DMS53 treated with DMSO at 0.1 percent for 48 hours (cell line): ENCODE results near the gene AGO3.

Source experiments
- DNase-seq: peaks from one replicate; lab custom pipeline; 2025; ENCODE audit not compliant: unreplicated experiment; lab: John Stamatoyannopoulos, UW

AGO3 gene

DNA sequence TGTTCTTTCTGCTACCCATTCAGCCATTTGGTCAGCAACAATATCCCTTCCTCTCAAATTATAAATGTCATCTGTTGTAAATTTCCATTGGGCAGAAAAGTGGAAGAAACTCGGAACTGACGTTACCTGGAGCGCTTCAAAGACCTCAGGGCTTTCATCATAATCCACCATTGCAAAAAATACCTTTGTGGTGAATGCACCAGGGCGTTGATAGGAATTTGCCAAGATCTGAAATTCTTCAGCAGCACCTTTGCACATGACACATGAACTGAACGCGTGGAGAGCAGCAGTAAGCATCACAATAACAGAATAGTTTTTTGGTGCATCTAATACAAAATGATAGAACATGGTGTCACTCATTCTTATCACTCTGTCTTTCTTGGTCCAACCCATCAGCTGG lies 149.9 kb downstream of the AGO3 start:
- no peak for DNase-seq

DNA sequence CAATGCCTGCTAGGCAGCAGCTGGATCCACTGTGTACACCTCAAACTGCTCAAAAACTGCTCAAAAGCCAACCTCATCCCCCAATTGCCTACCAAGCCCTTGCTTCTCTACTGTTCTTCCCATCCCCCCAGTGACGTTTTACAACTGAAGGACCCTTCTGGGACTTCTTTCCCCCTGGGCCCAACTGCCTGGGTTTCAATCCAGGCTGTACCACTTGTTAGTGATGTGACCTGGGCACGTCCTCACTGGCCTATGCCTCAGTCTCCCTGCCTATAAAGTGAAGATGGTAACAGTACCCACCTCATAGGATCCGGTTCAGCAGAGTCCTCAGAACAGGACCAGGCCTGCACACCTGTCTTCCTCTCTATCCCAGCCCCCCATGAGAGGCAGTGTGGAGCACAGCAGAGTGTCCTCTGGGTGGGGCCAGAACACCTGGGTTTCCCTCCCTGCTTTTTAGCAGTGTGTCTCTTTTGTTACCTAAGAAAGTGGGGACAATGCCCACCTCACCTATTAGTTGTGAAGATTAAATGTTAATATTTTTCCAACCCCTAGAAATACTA lies 151.1 kb downstream of the AGO3 start:
- no peak for DNase-seq

DNA sequence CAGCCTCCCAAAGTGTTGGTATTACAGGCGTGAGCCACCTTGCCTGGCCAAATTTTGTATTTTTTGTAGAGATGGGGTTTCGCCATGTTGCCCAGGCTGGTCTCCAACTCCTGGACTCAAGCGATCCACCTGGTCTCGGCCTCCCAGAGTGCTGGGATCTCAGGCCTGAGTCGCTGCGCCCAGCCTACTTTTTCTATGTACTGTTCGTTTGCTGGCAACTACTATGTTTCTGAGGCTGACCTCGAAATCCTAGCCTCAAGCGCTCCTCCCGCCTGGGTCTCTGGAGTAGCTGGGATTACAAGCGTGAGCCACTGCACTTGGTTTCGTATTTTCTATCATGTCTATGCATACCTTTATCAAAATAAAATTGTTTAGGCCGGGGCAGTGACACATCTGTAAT lies 152.3 kb downstream of the AGO3 start:
- no peak for DNase-seq

DNA sequence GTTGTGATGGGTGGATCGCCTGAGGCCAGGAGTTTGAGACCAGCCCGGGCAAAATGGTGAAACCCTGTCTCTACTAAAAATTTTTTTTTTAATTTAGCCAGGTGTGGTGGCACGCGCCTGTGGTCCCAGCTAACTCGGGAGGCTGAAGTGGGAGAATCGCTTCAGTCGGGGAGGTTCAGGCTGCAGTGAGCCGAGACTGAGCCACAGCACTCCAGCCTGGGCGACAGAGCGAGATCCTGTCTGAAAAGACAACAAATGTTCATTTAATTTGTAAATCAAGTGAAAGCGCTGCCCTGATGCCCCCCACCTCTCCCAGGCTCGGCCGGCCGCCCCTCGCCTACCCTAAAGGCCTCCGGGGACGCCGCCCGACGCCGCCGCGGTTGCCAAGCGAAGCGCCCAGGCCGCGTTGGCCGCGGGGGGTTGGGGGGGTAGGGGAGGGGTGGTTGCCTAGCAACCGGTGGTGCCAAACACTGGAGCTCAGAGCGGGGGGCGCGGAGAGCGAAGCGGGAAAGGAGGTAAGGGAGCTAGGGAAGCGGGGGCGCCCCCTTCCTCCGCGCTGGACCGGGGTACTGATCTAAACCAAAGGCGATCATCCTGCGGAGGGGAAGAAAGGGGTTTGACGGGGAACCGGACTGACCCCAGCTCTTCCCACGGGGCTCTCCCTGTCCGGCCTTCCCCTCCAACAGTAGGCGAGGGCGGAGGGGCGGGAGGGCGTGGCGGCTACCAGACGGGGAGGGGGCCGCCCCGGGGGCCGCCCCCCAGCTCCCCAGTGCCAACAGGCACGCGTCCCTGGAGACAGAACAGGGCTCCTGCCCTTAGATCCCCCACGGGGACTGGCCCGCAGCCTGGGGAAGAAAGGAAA lies 153.0 kb downstream of the AGO3 start, which contains the start of gene TEKT2:
Gene TEKT2 (plus strand): TSS at position 460 of the 862 bp plus-strand sequence. CDS start 828 bp downstream, outside the sequence.
- no peak for DNase-seq

DNA sequence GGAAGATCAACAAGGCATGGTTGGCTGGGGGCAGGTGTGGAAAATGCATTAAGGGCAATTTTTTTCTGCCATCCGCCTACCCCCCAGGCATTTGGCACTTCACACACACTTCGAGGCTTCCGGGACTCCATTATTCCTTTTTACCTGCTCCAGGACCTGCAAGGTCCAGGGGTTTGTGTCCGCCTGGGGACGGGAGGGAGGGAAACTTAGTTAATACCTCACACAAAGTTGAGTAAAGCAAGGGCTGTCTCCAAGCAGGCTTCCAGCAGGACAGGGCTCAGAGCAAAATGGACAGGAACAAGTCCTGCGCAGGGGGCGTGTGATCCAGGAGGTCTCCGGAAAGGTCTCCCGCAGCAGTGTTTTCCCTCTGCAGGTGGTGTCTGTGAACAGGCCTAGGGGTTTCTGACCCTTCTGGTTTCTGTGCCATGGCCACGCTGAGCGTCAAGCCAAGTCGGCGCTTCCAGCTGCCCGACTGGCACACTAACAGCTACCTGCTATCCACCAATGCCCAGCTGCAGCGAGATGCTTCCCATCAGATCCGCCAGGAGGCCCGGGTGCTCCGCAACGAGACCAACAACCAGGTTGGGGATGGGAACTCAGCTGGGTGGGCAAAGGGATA lies 153.7 kb downstream of the AGO3 start:
- no peak for DNase-seq

DNA sequence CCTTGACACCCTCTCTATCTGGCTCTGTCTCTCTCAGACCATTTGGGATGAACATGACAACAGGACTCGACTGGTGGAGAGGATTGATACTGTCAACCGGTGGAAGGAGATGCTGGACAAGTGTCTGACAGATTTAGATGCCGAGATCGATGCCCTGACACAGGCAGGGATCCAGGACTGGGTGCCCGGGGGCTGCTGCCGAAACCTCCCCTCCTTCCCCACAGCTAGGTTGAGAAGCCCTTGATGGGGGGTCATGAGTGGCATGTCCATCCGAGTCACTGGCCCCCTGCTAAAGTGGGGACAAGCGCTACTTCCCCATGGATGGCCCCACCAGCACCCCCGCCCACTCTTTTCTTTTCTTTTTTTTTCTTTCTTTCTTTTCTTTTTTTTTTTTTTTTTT lies 154.2 kb downstream of the AGO3 start:
- no peak for DNase-seq

DNA sequence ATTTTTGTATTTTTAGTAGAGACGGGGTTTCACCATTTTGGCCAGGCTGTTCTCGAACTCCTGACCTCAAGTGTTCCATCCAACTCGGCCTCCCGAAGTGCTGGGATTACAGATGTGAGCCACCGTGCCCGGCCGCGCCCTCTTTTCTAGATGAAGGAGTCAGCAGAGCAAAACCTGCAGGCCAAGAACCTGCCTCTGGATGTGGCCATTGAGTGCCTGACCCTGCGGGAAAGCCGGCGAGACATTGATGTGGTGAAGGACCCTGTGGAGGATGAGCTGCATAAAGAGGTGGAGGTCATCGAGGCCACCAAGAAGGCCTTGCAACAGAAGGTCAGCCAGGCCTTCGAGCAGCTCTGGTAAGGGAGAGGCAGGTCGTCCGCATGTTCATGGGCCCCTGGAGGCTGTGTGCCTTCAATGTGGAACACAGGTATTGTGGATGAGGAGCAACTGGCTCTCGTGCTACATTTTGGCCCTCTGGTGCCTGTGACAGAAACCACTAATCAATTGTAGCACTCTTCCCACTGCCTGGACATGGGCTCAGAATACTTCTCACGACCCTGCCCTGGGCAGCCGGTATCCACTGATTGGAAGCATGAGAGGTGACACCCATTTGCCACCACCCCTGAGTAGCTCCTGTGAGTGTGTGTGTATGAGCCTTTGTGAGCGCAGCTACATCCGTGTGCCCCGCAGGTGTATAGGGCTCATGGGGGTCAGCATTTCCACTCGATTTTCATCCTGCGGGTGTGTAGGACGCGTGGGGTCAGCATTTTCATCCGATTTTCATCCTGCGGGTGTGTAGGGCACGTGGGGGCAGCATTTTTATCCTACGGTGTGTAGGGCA lies 155.0 kb downstream of the AGO3 start:
- DNase-seq, result no peak

DNA sequence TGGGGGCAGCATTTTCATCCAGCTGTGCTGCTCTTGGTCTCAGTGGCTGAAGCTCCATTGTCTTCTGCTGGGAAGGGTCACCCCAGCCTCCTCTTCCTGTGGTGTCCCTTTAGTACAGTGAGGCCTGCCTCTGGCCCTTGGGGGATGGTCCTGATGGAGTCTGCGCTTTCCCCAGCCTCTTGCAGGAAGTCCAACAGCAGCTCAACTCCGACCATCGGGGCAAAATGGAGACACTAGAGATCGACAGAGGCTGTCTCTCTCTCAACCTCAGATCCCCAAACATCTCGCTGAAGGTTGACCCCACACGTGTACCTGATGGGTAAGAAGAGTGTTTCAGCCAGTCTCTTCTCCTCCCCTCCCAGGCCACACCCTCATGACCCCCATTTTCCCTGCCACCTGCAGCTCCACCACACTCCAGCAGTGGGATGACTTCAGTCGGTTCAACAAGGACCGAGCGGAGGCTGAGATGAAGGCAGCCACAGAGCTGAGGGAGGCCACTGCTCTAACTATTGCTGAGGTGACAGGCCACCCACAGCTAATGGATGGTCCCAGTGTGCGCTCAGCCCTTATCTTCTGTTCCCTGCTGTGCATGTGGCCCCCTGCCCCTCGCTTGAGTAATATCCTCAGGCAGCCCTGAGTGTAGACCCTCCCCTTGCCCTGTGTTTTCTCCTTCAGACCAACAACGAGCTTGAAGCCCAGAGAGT lies 155.8 kb downstream of the AGO3 start:
- DNase-seq, result no peak

DNA sequence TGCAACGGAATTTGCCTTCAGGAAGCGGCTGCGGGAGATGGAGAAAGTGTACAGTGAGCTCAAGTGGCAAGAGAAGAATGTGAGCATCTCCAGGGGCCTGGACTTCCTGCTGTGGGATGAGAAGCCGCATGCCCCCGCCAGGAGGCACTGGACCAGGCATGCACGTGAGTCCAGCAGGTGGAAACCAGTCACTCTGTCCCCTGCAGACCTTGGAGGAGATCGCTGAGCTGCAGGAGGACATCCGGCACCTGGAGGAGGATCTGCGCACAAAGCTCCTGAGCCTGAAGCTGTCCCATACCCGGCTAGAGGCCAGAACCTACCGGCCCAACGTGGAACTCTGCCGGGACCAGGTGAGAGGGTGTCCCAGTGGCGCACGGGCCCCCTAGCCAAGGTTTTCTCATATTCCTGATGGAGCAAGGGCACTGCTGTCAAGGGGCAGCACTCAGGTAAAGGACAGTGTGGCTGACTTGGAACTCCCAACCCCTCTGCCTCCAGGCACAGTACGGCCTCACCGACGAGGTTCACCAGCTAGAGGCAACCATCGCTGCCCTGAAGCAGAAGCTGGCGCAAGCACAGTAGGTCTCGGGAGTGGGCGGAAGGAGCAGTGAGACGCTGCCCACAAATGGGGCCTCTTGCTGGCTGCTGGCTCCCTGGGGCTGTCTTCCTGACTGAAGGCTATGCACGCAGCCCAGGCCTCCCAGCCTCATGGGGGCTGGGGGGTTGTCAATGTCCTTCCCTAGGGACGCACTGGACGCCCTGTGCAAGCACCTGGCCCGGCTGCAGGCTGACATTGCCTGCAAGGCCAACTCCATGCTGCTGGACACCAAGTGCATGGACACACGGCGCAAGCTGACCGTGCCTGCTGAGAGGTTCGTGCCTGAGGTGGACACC lies 156.6 kb downstream of the AGO3 start:
- DNase-seq, result no peak

DNA sequence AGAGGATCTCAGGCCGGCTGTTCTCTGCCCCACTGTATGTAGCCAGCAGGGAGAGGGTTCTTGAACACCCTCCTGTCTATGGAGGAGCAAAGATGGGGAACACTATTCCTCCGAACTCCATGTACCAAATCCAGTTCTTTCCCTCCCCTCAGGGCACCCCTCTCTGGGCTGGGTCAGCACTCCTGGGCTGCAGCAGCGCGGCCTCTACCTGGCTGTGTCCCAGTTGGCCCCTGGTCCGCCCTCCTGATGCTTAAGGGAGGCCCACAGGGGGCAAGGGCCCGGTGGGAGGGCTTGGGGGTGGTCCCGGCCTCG lies 157.3 kb downstream of the AGO3 start:
- no peak for DNase-seq

DNA sequence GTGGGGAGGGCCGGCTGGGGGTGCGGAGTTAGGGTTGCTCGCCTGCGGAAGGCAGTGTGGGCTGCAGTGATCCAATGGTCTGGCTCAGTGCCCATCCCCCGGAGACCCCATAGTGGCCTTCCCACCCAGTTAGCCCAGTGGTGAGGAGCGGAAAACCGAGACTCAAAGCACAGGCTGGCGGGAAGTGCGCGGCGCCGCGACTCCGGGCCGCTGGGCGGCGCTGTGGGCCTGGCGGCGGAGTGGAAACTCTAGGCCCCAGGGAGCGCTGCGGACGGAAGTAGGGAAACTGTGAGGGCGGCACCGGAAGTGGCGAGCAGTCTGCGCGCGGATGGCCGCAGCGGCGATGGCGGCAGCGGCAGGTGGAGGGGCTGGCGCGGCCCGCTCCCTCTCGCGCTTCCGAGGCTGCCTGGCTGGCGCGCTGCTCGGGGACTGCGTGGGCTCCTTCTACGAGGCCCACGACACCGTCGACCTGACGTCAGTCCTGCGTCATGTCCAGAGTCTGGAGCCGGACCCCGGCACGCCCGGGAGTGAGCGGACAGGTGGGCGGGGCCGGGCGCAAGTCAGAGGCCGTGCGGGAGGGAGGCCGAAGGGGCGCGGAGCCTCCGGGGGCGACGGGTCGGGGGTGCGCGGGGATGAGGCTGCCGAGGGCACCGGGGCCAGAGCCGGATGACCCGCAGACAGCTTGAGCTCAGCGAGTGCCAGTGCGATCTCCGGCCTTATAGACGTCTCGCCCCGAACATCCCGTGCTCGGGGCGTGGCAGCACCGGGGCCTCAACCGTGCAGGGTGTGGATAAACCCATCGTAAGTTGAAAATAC lies 157.9 kb downstream of the AGO3 start, which contains the start of gene ADPRS:
Gene ADPRS (plus strand): TSS at position 316 of the 816 bp plus-strand sequence. CDS start 13 bp downstream, at position 329.
- peak; percentile 82 for DNase-seq

DNA sequence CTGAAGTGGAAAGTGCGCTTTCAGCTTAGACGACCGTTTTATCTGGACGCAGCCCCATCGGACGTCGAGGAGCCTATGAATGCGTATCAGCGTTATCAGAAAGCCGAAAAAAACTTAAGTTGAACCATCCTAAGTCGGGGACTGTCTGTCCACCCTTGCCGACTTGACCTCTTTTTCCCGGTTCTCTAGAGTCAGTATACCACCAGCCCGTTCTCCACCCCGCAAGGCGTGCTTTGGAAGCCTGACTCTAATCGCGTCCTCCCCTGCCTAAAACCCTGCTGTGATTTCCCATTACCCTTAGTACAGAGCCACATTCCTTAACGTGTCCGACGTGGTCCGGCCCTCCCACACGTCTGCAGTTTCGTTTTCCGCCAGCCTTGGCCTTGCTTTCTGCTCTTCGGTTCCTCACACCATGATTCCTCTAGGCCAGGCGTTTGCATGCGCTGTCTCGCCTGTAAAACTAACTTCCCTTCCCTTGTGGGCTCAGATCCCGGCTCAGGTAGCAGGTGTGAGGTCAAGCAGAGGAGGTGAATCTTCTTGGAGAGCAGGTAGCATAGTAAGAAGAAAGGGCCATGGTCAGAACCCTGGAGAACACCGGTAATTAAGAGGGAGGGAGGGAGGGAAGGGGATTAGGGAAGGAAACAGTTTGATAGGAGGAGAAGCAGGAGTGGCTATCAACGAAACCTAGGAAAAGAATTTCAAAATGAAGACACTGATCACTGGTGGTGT lies 158.7 kb downstream of the AGO3 start:
- DNase-seq, result no peak

DNA sequence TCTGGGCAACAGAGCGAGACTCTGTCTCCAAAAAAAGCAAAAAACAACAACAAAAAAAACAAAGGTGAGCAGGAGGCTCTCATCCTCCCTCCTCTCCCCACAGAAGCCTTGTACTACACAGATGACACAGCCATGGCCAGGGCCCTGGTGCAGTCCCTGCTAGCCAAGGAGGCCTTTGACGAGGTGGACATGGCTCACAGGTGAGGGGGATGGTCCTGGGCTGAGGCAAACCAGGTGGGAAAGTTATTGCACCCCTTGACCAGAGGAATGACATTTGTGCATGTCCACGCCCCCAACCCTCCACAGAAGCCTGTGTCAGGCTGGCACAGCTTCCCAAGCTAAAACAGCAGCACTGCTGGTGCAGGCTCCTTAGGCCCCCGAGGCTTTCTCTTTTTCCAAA lies 160.2 kb downstream of the AGO3 start:
- no peak for DNase-seq

DNA sequence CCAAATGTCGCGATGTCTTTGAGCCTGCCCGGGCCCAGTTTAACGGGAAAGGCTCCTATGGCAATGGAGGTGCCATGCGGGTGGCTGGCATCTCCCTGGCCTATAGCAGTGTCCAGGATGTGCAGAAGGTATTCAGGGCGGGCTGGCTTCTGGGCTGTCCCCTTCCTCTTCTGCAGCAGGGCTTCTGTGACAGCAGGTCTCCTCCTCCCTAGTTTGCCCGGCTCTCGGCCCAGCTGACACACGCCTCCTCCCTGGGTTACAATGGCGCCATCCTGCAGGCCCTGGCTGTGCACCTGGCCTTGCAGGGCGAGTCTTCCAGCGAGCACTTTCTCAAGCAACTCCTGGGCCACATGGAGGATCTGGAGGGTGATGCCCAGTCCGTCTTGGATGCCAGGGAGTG lies 160.8 kb downstream of the AGO3 start:
- no peak for DNase-seq

DNA sequence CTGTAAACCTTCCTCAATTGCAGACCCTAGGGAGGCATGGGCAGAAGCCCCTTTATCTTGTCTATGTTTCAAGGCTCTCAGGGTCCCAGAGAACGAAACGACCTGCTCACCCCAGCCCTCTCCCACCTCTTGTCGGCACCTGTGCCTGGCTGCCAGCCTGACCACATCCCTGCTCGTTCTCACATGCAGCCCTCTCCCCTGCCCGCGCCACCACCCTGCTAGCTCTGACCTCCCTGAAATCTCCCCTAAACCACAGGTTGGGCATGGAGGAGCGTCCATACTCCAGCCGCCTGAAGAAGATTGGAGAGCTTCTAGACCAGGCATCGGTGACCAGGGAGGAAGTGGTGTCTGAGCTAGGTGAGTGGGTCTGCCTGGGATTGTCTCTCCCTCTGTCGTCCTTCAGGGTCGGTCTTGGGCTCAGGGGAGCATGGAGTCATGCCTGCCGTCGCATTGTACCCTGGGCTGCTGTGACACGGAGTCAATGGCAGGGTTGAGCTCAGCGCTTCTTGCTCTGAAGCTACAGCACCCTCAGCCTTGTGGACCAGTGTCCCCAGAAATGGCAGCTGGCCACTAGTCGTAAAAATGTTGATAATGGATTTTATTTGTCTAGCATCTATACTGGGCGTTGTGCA lies 161.4 kb downstream of the AGO3 start:
- DNase-seq, result no peak

DNA sequence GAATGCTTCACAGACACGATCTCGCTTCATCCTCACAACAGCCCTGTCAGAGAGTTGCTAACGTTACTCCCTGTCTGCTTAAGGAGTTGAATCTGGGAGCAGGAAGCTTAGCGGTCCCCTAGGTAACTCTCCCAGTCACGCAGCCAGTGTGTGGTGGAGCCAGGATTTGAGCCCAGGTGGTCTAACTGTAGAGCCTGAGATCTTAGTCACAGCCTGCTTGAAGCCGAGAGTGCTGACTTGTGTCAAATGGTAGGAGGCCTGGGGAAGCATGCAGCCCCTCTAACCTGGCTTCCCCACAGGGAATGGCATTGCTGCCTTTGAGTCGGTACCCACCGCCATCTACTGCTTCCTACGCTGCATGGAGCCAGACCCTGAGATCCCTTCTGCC lies 161.9 kb downstream of the AGO3 start:
- DNase-seq, result no peak

DNA sequence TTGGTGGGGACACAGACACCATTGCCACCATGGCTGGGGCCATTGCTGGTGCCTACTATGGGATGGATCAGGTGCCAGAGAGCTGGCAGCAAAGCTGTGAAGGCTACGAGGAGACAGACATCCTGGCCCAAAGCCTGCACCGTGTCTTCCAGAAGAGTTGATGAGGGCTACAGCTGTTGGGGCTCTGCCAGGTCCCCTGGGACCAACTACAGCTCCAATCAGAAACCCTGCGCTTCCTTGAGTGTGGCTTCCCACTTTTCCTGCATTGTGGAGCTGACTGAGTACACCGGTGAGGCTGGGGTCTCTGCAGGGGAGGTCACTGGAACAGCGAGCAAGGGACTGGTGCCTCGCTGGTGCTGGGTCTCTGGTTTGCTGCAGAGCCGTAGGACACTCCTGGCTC lies 162.3 kb downstream of the AGO3 start:
- no peak for DNase-seq

DNA sequence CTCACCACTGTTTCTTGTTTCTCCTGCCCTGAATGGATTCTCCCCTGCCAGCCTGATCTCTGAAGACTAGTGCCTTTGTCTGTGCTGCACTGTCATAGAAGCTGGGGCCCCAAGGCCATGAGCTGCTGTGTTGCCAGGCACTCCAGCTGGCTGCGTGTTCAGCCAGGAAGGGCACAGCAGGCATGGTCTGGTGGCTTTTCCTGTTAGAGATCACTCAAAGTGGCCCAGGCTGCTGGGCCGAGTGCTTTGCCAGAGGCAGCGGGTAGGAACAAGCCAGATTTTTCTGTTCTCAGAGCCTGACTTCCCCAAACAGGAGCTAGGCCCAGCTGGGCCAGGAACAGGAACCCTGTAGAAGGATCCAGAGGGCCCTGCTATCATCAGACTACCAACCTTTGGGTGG lies 163.0 kb downstream of the AGO3 start:
- DNase-seq, result no peak
